GM23338 (cell line): ENCODE data around the gene OVAAL.

ENCODE experiments used
- CREB1 ChIP-seq: fragments of 250-450 bp; sonication (Bioruptor Pico); IDR thresholded peaks from 2 replicates; pipeline ENCODE4 v1.5.0; 2020; ENCODE audit warnings: low read depth, mild to moderate bottlenecking, moderate library complexity
- EZH2 ChIP-seq: fragments of 200-600 bp; sonication (generic); IDR thresholded peaks from one replicate; pipeline ENCODE4 v1.8.0; 2017; ENCODE audit warnings: antibody characterized with exemption, mild to moderate bottlenecking, low read depth; ENCODE audit not compliant: unreplicated experiment
- EZH2phosphoT487 ChIP-seq: fragments of 200-600 bp; sonication (generic); IDR thresholded peaks from one replicate; pipeline ENCODE4 v1.8.1; 2018; ENCODE audit warnings: antibody characterized with exemption; ENCODE audit not compliant: unreplicated experiment
- JUNB ChIP-seq: IDR thresholded peaks from one replicate; pipeline ENCODE4 v1.6.1; 2016; ENCODE audit warnings: antibody characterized with exemption; ENCODE audit not compliant: unreplicated experiment
- NANOG ChIP-seq: IDR thresholded peaks from 2 replicates; pipeline ENCODE4 v1.6.1; 2016; ENCODE audit warnings: antibody characterized with exemption, borderline replicate concordance
- POLR2AphosphoS5 ChIP-seq: IDR thresholded peaks from 2 replicates; pipeline ENCODE4 v1.6.1; 2016; ENCODE audit warnings: antibody characterized with exemption, low read depth
- STAT1 ChIP-seq: IDR thresholded peaks from one replicate; pipeline ENCODE4 v1.6.1; 2016; ENCODE audit warnings: antibody characterized with exemption; ENCODE audit not compliant: unreplicated experiment
- ZNF114 ChIP-seq: fragments of 250-450 bp; sonication (Bioruptor Pico); IDR thresholded peaks from 2 replicates; pipeline ENCODE4 v1.5.0; 2020; ENCODE audit warnings: mild to moderate bottlenecking, moderate library complexity
- ZNF331 ChIP-seq: fragments of 250-450 bp; sonication (Bioruptor Pico); IDR thresholded peaks from 2 replicates; pipeline ENCODE4 v1.5.0; 2020; ENCODE audit warnings: low read depth, mild to moderate bottlenecking, moderate library complexity
- TF ChIP-seq, protein P1 (sequence below), 2 experiments: fragments of 200-600 bp in 1 of 2; sonication (generic) in 1 of 2; conservative IDR thresholded peaks; 2 replicates each; pipeline versions ENCODE4 v1.5.1 to v1.6.1; 2016 to 2017; ENCODE audit warnings: antibody characterized with exemption in 2 of 2, low read depth in 2 of 2, mild to moderate bottlenecking in 2 of 2, moderate library complexity in 1 of 2
- TF ChIP-seq, protein P2 (sequence below): IDR thresholded peaks from one replicate; pipeline ENCODE4 v1.6.1; 2018; ENCODE audit warnings: antibody characterized with exemption; ENCODE audit not compliant: unreplicated experiment
- TF ChIP-seq, protein P3 (sequence below): IDR thresholded peaks from 2 replicates; pipeline ENCODE4 v1.6.1; 2016; ENCODE audit warnings: antibody characterized with exemption
- TF ChIP-seq, protein P4 (sequence below): fragments of 250-450 bp; sonication (Bioruptor Pico); IDR thresholded peaks from 2 replicates; pipeline ENCODE4 v1.5.0; 2020; ENCODE audit warnings: mild to moderate bottlenecking, moderate library complexity

DNA sequence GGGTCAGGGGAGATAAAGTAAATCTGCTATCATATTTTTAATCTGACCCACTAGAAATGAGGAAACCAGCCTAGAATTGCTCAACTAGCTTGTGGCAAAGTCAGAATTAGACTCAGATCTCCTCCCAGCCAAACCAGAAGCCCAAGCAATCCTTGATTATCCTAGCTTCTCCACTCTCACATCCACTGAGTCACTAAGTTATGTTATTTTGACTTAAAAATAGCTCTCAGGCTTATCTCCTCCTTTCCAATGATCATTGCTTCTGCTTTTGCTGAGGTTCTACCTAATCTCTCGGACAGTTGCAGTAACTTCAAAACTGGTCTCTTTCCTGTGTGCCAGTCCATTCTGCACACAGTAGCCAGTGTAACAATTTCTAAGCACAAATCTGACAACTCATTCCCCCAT, 22.9 kb downstream of the OVAAL start:
- TF ChIP-seq, protein P1, sequence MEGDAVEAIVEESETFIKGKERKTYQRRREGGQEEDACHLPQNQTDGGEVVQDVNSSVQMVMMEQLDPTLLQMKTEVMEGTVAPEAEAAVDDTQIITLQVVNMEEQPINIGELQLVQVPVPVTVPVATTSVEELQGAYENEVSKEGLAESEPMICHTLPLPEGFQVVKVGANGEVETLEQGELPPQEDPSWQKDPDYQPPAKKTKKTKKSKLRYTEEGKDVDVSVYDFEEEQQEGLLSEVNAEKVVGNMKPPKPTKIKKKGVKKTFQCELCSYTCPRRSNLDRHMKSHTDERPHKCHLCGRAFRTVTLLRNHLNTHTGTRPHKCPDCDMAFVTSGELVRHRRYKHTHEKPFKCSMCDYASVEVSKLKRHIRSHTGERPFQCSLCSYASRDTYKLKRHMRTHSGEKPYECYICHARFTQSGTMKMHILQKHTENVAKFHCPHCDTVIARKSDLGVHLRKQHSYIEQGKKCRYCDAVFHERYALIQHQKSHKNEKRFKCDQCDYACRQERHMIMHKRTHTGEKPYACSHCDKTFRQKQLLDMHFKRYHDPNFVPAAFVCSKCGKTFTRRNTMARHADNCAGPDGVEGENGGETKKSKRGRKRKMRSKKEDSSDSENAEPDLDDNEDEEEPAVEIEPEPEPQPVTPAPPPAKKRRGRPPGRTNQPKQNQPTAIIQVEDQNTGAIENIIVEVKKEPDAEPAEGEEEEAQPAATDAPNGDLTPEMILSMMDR (conservative IDR thresholded peaks at IDR 0.05; ENCODE audit: low read depth in 2 of 2), result no peak
- TF ChIP-seq ZNF114 (CRISPR knock-in tag) (no peak), CREB1 (CRISPR knock-in tag) (no peak), EZH2phosphoT487 (no peak), EZH2 (no peak), POLR2AphosphoS5 (no peak), JUNB (no peak), STAT1 (no peak), NANOG (no peak), ZNF331 (CRISPR knock-in tag) (no peak)
- TF ChIP-seq, protein P2, sequence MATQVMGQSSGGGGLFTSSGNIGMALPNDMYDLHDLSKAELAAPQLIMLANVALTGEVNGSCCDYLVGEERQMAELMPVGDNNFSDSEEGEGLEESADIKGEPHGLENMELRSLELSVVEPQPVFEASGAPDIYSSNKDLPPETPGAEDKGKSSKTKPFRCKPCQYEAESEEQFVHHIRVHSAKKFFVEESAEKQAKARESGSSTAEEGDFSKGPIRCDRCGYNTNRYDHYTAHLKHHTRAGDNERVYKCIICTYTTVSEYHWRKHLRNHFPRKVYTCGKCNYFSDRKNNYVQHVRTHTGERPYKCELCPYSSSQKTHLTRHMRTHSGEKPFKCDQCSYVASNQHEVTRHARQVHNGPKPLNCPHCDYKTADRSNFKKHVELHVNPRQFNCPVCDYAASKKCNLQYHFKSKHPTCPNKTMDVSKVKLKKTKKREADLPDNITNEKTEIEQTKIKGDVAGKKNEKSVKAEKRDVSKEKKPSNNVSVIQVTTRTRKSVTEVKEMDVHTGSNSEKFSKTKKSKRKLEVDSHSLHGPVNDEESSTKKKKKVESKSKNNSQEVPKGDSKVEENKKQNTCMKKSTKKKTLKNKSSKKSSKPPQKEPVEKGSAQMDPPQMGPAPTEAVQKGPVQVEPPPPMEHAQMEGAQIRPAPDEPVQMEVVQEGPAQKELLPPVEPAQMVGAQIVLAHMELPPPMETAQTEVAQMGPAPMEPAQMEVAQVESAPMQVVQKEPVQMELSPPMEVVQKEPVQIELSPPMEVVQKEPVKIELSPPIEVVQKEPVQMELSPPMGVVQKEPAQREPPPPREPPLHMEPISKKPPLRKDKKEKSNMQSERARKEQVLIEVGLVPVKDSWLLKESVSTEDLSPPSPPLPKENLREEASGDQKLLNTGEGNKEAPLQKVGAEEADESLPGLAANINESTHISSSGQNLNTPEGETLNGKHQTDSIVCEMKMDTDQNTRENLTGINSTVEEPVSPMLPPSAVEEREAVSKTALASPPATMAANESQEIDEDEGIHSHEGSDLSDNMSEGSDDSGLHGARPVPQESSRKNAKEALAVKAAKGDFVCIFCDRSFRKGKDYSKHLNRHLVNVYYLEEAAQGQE, result no peak
- TF ChIP-seq, protein P3, sequence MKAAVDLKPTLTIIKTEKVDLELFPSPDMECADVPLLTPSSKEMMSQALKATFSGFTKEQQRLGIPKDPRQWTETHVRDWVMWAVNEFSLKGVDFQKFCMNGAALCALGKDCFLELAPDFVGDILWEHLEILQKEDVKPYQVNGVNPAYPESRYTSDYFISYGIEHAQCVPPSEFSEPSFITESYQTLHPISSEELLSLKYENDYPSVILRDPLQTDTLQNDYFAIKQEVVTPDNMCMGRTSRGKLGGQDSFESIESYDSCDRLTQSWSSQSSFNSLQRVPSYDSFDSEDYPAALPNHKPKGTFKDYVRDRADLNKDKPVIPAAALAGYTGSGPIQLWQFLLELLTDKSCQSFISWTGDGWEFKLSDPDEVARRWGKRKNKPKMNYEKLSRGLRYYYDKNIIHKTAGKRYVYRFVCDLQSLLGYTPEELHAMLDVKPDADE, result no peak
- TF ChIP-seq, protein P4, sequence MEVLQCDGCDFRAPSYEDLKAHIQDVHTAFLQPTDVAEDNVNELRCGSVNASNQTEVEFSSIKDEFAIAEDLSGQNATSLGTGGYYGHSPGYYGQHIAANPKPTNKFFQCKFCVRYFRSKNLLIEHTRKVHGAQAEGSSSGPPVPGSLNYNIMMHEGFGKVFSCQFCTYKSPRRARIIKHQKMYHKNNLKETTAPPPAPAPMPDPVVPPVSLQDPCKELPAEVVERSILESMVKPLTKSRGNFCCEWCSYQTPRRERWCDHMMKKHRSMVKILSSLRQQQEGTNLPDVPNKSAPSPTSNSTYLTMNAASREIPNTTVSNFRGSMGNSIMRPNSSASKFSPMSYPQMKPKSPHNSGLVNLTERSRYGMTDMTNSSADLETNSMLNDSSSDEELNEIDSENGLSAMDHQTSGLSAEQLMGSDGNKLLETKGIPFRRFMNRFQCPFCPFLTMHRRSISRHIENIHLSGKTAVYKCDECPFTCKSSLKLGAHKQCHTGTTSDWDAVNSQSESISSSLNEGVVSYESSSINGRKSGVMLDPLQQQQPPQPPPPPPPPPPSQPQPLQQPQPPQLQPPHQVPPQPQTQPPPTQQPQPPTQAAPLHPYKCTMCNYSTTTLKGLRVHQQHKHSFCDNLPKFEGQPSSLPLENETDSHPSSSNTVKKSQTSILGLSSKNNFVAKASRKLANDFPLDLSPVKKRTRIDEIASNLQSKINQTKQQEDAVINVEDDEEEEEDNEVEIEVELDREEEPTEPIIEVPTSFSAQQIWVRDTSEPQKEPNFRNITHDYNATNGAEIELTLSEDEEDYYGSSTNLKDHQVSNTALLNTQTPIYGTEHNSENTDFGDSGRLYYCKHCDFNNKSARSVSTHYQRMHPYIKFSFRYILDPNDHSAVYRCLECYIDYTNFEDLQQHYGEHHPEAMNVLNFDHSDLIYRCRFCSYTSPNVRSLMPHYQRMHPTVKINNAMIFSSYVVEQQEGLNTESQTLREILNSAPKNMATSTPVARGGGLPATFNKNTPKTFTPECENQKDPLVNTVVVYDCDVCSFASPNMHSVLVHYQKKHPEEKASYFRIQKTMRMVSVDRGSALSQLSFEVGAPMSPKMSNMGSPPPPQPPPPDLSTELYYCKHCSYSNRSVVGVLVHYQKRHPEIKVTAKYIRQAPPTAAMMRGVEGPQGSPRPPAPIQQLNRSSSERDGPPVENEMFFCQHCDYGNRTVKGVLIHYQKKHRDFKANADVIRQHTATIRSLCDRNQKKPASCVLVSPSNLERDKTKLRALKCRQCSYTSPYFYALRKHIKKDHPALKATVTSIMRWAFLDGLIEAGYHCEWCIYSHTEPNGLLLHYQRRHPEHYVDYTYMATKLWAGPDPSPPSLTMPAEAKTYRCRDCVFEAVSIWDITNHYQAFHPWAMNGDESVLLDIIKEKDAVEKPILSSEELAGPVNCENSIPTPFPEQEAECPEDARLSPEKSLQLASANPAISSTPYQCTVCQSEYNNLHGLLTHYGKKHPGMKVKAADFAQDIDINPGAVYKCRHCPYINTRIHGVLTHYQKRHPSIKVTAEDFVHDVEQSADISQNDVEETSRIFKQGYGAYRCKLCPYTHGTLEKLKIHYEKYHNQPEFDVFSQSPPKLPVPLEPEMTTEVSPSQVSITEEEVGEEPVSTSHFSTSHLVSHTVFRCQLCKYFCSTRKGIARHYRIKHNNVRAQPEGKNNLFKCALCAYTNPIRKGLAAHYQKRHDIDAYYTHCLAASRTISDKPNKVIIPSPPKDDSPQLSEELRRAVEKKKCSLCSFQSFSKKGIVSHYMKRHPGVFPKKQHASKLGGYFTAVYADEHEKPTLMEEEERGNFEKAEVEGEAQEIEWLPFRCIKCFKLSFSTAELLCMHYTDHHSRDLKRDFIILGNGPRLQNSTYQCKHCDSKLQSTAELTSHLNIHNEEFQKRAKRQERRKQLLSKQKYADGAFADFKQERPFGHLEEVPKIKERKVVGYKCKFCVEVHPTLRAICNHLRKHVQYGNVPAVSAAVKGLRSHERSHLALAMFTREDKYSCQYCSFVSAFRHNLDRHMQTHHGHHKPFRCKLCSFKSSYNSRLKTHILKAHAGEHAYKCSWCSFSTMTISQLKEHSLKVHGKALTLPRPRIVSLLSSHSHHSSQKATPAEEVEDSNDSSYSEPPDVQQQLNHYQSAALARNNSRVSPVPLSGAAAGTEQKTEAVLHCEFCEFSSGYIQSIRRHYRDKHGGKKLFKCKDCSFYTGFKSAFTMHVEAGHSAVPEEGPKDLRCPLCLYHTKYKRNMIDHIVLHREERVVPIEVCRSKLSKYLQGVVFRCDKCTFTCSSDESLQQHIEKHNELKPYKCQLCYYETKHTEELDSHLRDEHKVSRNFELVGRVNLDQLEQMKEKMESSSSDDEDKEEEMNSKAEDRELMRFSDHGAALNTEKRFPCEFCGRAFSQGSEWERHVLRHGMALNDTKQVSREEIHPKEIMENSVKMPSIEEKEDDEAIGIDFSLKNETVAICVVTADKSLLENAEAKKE (CRISPR knock-in tag), result no peak
